ENCODE results near the gene TNFSF15.

Gene TNFSF15

GRCh38 chr9:114769624-114770023, 36.2 kb downstream of the TNFSF15 start:
- FAIRE-seq = no peak
- DNase-seq (ENCODE audit: insufficient read length) = no peak
- TF ChIP-seq TAF1 (IDR thresholded peaks at IDR 0.05; ENCODE audit: borderline replicate concordance, low read depth, low read length) = no peak
- no peak for TF ChIP-seq POLR2A (IDR thresholded peaks at IDR 0.05; ENCODE audit: low read depth, low read length)
- TF ChIP-seq POLR2AphosphoS5 (IDR thresholded peaks at IDR 0.05; ENCODE audit: low read depth, low read length) = no peak

- TF ChIP-seq TAF1 (IDR thresholded peaks at IDR 0.05; ENCODE audit: borderline replicate concordance, low read depth, low read length) (no peak), POLR2A (IDR thresholded peaks at IDR 0.05; ENCODE audit: low read depth, low read length) (no peak), POLR2AphosphoS5 (IDR thresholded peaks at IDR 0.05; ENCODE audit: low read depth, low read length) (no peak)
- no peak for DNase-seq (ENCODE audit: insufficient read length)
- no peak for FAIRE-seq
Observed at GRCh38 chr9:114763220-114763619, 42.6 kb downstream of the TNFSF15 start.

- FAIRE-seq (no peak), DNase-seq (ENCODE audit: insufficient read length) (no peak)
- TF ChIP-seq POLR2A (IDR thresholded peaks at IDR 0.05; ENCODE audit: low read depth, low read length) = no peak
- no peak for TF ChIP-seq TAF1 (IDR thresholded peaks at IDR 0.05; ENCODE audit: borderline replicate concordance, low read depth, low read length)
- no peak for TF ChIP-seq POLR2AphosphoS5 (IDR thresholded peaks at IDR 0.05; ENCODE audit: low read depth, low read length)
Observed at GRCh38 chr9:114761523-114761922, 44.3 kb downstream of the TNFSF15 start.

GRCh38 chr9:114759512-114760341, 46.1 kb downstream of the TNFSF15 start:
- TF ChIP-seq POLR2AphosphoS5 (IDR thresholded peaks at IDR 0.05; ENCODE audit: low read depth, low read length) = no peak
- no peak for TF ChIP-seq POLR2A (IDR thresholded peaks at IDR 0.05; ENCODE audit: low read depth, low read length)
- TF ChIP-seq TAF1 (IDR thresholded peaks at IDR 0.05; ENCODE audit: borderline replicate concordance, low read depth, low read length) = no peak
- FAIRE-seq = no peak

GRCh38 chr9:114757984-114758383, 47.9 kb downstream of the TNFSF15 start:
- no peak for DNase-seq (ENCODE audit: insufficient read length)
- no peak for TF ChIP-seq TAF1 (IDR thresholded peaks at IDR 0.05; ENCODE audit: borderline replicate concordance, low read depth, low read length)
- TF ChIP-seq POLR2AphosphoS5 (IDR thresholded peaks at IDR 0.05; ENCODE audit: low read depth, low read length) = no peak
- no peak for TF ChIP-seq POLR2A (IDR thresholded peaks at IDR 0.05; ENCODE audit: low read depth, low read length)
- no peak for FAIRE-seq

More at GRCh38 chr9:114759512-114760341, 46.1 kb downstream of the TNFSF15 start:
- DNase-seq (ENCODE audit: insufficient read length) = no peak

GRCh38 chr9:114757395-114757794, 48.4 kb downstream of the TNFSF15 start:
- DNase-seq (ENCODE audit: insufficient read length) (no peak), FAIRE-seq (no peak)
- no peak for TF ChIP-seq TAF1 (IDR thresholded peaks at IDR 0.05; ENCODE audit: borderline replicate concordance, low read depth, low read length)
- TF ChIP-seq POLR2AphosphoS5 (IDR thresholded peaks at IDR 0.05; ENCODE audit: low read depth, low read length) = no peak

- FAIRE-seq = no peak
- DNase-seq (ENCODE audit: insufficient read length) = no peak
- no peak for TF ChIP-seq POLR2A (IDR thresholded peaks at IDR 0.05; ENCODE audit: low read depth, low read length)
- no peak for TF ChIP-seq POLR2AphosphoS5 (IDR thresholded peaks at IDR 0.05; ENCODE audit: low read depth, low read length)
- no peak for TF ChIP-seq TAF1 (IDR thresholded peaks at IDR 0.05; ENCODE audit: borderline replicate concordance, low read depth, low read length)
Observed at GRCh38 chr9:114756920-114757319, 48.9 kb downstream of the TNFSF15 start.

GRCh38 chr9:114754581-114754980, 51.3 kb downstream of the TNFSF15 start:
- DNase-seq (ENCODE audit: insufficient read length) (no peak), FAIRE-seq (no peak)
- TF ChIP-seq TAF1 (IDR thresholded peaks at IDR 0.05; ENCODE audit: borderline replicate concordance, low read depth, low read length) = no peak
- no peak for TF ChIP-seq POLR2AphosphoS5 (IDR thresholded peaks at IDR 0.05; ENCODE audit: low read depth, low read length)
- TF ChIP-seq POLR2A (IDR thresholded peaks at IDR 0.05; ENCODE audit: low read depth, low read length) = no peak

- no peak for DNase-seq (ENCODE audit: insufficient read length)
- FAIRE-seq = no peak
- TF ChIP-seq POLR2A (IDR thresholded peaks at IDR 0.05; ENCODE audit: low read depth, low read length) (no peak), POLR2AphosphoS5 (IDR thresholded peaks at IDR 0.05; ENCODE audit: low read depth, low read length) (no peak), TAF1 (IDR thresholded peaks at IDR 0.05; ENCODE audit: borderline replicate concordance, low read depth, low read length) (no peak)
Observed at GRCh38 chr9:114746591-114747346, 59.1 kb downstream of the TNFSF15 start.

GRCh38 chr9:114745879-114746550, 59.8 kb downstream of the TNFSF15 start:
- DNase-seq (ENCODE audit: insufficient read length) (no peak), FAIRE-seq (no peak)
- TF ChIP-seq TAF1 (IDR thresholded peaks at IDR 0.05; ENCODE audit: borderline replicate concordance, low read depth, low read length) = no peak
- no peak for TF ChIP-seq POLR2AphosphoS5 (IDR thresholded peaks at IDR 0.05; ENCODE audit: low read depth, low read length)
- no peak for TF ChIP-seq POLR2A (IDR thresholded peaks at IDR 0.05; ENCODE audit: low read depth, low read length)

- FAIRE-seq (no peak), DNase-seq (ENCODE audit: insufficient read length) (no peak)
- no peak for TF ChIP-seq TAF1 (IDR thresholded peaks at IDR 0.05; ENCODE audit: borderline replicate concordance, low read depth, low read length)
- TF ChIP-seq POLR2A (IDR thresholded peaks at IDR 0.05; ENCODE audit: low read depth, low read length) = no peak
- TF ChIP-seq POLR2AphosphoS5 (IDR thresholded peaks at IDR 0.05; ENCODE audit: low read depth, low read length) = no peak
Observed at GRCh38 chr9:114745108-114745848, 60.6 kb downstream of the TNFSF15 start.
